OCI-LY3 (cell line): Measurements from ENCODE around the gene ILF2.

ENCODE experiments used
- CTCF ChIP-seq: fragments of 200-600, 300-600 bp; sonication (generic); IDR thresholded peaks from 2 replicates; pipeline ENCODE4 v1.5.1; 2014; ENCODE audit warnings: antibody characterized with exemption, low read length, low read depth
- EZH2phosphoT487 ChIP-seq: fragments of 200-600 bp; shearing (Covaris generic); IDR thresholded peaks from 2 replicates; pipeline ENCODE4 v1.6.1; 2018; ENCODE audit warnings: antibody characterized with exemption, mixed run types, low read depth

- TF ChIP-seq CTCF (0 out of 2 replicates have a peak, but pooled peaks have one; percentile 96), EZH2phosphoT487 (no peak)
Observed at GRCh38 chr1:153626904-153627714, 43.7 kb downstream of the ILF2 start, which contains the start of gene S100A13.
